ENCODE measurements around the gene GGTLC3.
"Not testable (repeated sequence)": the region's sequence is repeated elsewhere in the genome, so short reads cannot be mapped to it uniquely, and the experiment has no call there.

GGTLC3 gene

GRCh38 chr22:18523328-18523727, 5.4 kb upstream of the GGTLC3 start:
- not testable (repeated sequence) for FAIRE-seq; DNase-seq (ENCODE audit: extremely low spot score, insufficient read length, low read depth)

GRCh38 chr22:18522762-18523161, 4.8 kb upstream of the GGTLC3 start:
- not testable (repeated sequence) for DNase-seq (ENCODE audit: extremely low spot score, insufficient read length, low read depth); FAIRE-seq

- not testable (repeated sequence) for FAIRE-seq; DNase-seq (ENCODE audit: extremely low spot score, insufficient read length, low read depth)
These were observed 4.5 kb downstream of the GGTLC3 start for GRCh38 chr22:18513454-18513853.

- not testable (repeated sequence) for FAIRE-seq; DNase-seq (ENCODE audit: extremely low spot score, insufficient read length, low read depth)
These were observed 5.6 kb downstream of the GGTLC3 start for GRCh38 chr22:18512378-18512777.

GRCh38 chr22:18511327-18511726, 6.6 kb downstream of the GGTLC3 start:
- FAIRE-seq; DNase-seq (ENCODE audit: extremely low spot score, insufficient read length, low read depth): not testable (repeated sequence)

- not testable (repeated sequence) for FAIRE-seq; DNase-seq (ENCODE audit: extremely low spot score, insufficient read length, low read depth)
These were observed 21.7 kb downstream of the GGTLC3 start for GRCh38 chr22:18496227-18496626.
